GM19372 (cell line): ENCODE results near the gene ZNF783.
"Not testable (repeated sequence)": the region's sequence is repeated elsewhere in the genome, so short reads cannot be mapped to it uniquely, and the experiment has no call there.

Experiments used
- ATAC-seq: cut with Tn5 transposase; IDR thresholded peaks from one replicate; pipeline ENCODE4 v1.9.1; 2021; ENCODE audit warnings: mild to moderate bottlenecking, low read depth, moderate library complexity; ENCODE audit not compliant: unreplicated experiment

The ZNF783 gene

GRCh38 chr7:149295481-149295850 is 33.5 kb downstream of the ZNF783 start:
- no peak for ATAC-seq

- ATAC-seq: no peak
These were observed 34.4 kb downstream of the ZNF783 start for GRCh38 chr7:149296368-149296767.

GRCh38 chr7:149297034-149297755 is 35.2 kb downstream of the ZNF783 start:
- no peak for ATAC-seq

DNA sequence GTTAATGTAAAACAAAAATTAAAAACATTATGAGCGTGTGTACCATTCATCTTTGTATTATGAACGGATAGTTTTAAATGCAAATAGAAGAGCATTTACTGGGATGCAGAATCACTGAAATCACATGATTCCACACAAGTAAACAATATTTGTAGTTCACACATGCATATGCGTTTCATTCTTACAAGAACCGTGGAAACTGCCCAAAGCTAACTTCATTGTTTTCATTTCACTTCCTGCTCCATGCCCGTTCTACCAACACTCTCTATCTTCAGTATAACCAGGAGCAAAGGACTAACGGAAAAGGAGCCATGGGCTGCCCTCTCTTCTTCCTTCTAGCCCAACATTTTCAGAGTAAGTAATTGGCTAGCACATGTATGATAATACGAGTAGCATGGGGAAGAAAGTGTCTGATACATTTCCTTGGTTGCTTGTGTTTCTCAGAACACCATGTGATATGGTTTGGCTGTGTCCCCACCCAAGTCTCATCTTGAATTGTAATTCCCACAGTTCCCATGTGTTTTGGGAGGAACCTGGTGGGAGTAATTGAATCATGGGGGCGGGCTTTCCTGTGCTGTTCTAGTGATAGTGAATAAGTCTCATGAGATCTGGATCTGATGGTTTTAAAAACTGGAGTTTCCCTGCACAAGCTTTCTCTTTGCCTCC is 38.8 kb downstream of the ZNF783 start:
- ATAC-seq: no peak

- ATAC-seq: no peak
These were observed 40.2 kb downstream of the ZNF783 start for GRCh38 chr7:149302222-149302621.

- ATAC-seq: no peak
These were observed 40.9 kb downstream of the ZNF783 start for GRCh38 chr7:149302865-149303264.

DNA sequence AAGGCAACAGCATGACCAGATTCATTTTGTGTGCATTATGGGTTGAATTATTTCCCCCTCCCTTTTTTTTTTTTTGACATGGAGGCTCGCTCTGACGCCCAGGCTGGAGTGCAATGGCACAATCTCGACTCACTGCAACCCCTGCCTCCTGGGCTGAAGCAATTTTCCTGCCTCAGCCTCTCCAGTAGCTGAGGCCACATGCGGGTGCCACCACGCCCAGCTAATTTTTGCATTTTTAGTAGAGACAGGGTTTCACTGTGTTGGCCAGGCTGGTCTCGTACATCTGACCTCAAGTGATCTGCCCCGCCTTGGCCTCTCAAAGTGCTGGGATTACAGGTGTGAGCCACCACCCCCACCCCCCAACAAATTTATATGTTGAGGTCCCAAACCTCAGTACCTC is 42.0 kb downstream of the ZNF783 start:
- no peak for ATAC-seq

GRCh38 chr7:149306854-149307253 is 44.9 kb downstream of the ZNF783 start:
- ATAC-seq: no peak

DNA sequence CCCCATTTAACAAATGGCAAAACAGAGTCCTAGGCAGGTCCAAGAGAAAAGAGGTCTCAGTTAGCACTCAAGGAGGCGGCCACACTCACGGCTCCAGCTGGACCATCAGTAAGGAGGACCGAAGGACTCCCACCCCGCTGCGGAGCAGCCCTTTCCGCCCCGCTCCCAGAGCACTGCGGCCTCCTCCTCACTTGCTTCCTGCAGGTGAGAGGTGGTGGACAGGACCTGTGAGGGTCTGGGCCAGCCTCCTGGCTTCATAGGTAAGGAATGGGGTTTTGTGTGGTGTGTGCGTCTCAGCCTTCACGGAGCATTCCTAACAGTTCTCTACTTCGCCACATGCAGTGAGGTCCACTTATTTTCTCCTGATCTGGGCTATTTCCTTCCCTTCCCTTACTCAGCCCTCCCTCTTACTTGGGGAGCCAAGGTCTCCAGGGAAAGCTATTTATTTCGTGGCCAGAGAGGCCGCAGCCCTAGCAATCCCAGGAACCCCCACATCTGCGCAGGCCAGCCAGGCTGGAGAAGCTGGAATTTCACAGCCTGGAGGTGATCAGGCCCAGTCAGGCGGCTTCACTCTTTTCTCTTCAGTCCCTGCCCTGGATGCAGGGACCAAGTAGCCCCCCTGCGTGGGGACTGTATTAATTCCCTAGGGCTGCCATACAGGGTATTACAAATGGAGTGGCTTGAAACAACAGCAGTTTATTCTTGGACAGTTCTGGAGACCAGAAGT is 45.9 kb downstream of the ZNF783 start:
- no peak for ATAC-seq

DNA sequence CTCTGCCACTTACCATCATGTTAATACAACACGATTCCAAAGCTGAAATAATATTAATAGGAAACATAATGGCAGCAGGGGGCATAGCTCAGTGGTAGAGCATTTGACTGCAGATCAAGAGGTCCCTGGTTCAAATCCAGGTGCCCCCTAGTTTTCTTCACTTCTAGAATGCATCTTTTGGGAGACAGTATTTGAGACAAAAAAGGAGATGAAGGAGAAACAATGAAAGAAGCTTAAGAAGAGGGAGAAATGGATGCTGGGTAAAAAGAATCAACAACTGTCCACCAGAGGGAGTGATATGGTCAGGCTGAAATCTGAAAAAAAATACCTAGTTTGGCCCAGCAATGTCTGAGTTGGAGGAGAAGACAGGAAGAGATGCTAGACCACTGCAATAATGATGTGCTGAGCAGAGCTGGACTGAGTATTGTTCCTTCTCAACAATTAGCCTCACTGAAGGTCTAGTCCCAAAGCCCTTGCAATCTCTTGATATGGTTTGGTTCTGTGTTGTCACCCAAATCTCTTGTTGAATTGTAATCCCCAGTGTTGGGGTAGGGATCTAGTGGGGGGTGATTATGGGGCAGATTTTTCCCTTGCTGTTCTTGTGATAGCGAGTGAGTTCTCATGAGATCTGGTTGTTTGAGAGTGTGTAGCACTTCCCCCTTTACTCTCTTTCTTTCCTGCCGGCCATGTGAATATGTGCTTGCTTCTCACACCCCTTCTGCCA is 48.3 kb downstream of the ZNF783 start:
- no peak for ATAC-seq

DNA sequence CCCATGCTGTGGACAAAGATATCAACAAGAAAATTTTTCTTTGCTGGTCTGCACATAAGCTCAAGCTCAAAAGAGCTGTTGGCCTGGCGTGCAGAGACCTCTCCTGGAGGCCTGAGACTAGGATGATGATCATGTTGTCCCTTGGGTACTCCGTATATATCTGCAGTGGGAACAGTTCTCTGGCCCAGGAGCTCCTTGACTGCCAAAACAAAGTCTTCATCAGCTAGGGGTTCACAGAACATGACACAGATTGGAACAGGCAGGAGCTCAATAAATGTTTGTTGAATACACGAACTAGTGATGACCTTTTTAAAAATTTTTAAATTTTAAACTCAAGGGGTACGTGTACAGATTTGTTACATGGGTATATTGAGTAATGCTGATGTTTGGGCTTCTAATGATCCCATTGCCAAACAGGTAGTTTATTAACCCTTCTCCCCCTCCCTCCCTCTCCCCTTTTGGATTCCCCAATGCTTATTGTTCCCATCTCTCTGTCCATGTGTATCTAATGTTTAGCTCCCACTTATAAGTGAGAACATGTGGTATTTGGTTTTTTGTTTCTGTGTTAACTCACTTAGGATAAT is 49.1 kb downstream of the ZNF783 start:
- no peak for ATAC-seq

GRCh38 chr7:149313981-149314380 is 52.0 kb downstream of the ZNF783 start:
- ATAC-seq: no peak

DNA sequence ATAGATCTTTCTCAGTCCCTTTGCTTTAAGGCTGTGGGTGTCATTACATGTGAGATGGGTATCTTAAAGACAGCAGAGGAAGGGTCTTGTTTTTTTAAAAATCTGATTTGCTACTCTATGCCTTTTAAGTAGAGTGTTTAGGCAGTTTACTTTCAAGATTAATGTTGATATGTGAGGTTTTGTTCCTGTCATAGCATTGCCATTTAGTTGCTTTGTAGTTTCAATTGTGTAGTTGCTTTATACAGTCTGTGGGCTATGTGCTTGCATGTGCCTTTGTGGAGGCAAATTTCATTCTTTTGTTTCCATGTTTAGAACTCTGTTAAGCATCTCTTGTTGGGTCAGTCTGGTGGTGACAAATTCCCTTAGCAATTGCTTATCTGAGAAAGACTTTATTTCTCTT is 54.6 kb downstream of the ZNF783 start:
- no peak for ATAC-seq

DNA sequence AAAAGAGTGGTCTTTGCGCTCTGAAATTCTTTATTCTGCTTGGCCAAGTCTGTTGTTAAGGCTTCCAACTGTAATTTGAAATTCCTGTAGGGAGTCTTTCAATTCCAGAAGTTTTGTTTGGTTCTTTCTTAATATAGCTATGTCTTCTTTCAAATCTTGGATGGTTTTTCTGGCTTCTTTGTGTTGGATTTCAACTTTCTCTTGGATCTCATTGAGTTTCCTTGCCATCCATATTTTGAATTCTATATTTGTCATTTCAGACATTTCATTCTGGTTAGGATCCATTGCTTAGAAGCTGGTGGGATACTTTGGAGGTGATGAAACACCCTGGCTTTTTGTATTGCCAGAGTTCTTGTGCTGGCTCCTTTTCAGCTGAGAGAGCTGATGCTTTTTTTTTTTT is 55.5 kb downstream of the ZNF783 start:
- no peak for ATAC-seq

DNA sequence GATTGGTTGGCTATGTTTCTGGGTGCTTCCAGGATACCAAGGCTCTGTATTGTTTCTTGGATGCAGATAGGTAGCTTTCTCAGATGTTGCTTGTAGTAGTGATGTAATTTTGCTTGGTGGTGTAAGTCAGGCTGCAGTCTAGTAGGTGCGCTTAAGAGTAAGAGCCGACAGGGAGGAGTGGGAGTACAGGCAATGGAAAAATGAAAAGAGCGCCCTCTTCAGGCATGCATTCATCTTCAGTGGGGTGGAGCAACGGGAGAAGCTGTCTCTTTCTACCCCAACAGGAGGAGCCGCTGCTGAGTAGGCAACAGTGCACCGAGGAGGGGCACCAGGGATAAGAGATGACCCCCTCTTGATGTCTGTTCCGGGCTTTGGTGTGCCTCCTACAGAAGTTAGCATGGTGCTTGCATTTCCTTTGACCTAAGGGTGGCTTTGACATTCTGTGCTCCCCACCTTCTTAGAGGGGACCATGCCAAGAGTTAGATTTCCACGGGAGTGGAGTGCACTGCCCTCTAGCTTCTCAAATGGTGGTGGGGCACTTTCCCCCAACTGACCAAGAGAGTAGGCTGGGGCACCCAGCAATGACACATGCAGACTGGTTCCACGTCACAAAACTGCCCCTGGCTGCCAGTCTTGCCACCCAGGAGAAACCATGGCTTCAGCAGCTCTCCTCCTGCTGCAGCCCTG is 56.1 kb downstream of the ZNF783 start:
- ATAC-seq: no peak

DNA sequence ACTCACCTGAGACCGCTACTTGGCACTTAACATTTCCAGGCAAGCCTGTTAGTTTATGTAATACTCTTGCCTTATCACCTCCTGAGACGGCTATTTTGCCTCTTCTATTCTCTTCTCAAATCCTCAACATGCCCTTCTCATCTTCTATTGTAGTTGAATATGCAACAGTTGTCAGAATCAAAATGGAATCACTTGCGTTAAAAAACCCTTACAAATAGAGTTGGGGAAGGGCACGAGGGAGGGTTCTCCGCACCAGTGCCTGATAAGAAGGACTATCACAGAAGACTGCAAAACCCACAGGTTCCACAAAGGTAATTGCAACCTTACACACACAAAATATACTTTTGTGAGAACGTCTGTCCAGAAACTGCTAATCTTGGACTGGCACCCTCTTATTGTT is 57.4 kb downstream of the ZNF783 start:
- ATAC-seq: no peak

DNA sequence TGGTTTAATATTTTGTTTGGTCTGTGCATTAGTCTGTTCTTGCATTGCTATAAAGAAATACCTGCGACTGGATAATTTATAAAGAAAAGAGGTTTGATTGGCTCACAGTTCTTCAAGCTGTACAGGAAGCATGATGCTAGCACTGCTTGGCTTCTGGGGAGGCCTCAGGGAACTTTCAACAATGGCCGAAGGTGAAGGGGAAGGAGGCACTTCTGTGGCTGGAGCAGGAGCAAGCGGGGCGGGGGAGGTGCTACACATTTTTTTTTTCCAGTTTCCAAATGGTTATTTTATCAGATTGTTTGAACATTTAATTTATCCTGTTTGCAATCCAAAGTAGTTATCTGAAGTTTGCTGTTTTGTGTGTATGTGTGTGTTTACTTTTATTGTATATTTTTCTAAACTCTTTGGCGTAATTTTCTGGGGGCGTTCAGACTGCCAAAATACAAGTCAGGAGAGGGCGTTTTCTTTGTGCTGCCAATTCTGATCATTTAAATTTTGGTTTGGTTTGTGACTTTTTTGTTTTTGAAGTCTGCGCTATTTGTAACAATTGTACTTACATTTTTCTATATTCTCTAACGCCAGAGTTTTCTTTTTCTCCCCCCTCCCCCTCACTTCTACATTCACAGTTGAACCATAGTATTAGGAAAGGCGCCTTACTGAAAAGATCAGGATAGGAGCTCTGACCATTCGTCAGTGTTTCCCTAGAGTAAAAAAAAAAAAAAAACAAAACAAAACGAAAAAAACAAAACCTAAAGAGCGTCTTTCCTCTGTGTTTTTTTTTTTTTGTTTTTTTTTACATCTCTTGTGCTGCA is 58.5 kb downstream of the ZNF783 start:
- no peak for ATAC-seq

DNA sequence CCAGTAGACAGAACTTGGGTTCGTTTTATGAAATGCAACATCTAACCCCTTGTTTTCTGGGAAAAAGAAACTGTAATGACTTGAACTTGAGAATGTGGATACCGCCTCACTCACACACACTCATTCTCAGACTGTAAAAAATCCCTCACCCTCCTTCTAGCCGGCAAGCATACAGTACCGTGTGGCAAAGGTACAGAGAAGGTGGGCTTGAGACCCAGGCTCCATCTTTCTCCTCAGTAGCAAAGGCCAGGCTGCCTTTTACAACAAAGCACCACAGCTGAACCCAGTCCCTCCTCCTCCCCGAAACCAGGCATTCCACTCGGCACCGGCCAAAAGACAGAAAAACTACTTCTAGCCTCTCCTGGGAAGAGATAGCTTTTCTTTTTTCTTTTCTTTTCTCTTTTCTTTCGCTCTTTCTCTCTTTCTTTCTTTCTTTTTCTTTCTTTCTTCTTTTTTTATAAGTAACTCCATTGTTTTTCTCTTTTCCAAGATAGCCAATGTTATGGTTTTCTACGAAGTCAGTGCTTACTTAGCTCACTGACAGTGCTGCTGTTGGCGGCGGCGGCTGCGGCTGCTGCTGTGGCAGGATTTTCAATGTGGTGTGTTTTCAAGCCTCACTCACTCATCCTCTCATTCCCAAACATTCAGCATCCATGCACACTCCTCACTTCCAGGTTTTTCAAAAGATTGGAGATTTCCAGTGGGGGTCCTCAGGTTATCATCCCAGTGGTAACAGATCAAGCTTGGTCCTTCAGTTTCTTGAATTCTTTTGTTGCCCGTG is 59.3 kb downstream of the ZNF783 start:
- not testable (repeated sequence) for ATAC-seq
